Panc1 (cell line): Measurements from ENCODE around the gene FEV.

Experiments
- CTCF ChIP-seq: fragments of 450-650 bp; IDR thresholded peaks from 2 replicates; pipeline ENCODE4 v1.5.1; 2017; ENCODE audit warnings: mild to moderate bottlenecking
- POLR2AphosphoS5 ChIP-seq: IDR thresholded peaks from 2 replicates; pipeline ENCODE4 v1.6.1; 2012; ENCODE audit warnings: mild to moderate bottlenecking, low read depth, low read length, moderate library complexity
- TF ChIP-seq, protein P1 (sequence below), 2 experiments: IDR thresholded peaks; 2 replicates each; pipeline ENCODE4 v1.6.1; 2011 to 2012; ENCODE audit warnings: low read depth in 2 of 2, control low read depth in 1 of 2, low read length in 1 of 2, mild to moderate bottlenecking in 1 of 2, moderate library complexity in 1 of 2; ENCODE audit not compliant: insufficient read depth in 1 of 2

DNA sequence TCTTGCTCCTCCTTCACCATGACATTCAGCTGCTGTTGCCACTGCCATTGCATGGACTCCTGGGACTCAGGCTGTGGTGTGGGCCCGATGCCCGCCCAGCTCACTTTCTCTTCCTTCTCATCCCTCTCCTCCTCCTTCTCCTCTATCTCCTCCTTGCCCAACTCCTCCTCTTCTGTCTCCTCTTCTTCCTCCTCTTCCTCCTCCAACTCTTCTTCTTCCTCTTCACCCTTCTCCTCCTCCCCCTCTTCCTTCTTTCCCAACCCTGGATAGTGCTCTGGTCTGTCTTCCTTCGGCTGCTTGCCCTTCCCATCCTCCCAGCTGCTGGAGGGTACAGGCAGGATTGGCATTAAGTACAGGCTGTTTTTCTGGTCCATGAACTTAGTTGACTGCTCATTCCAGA lies 19.0 kb upstream of the FEV start:
- no peak for TF ChIP-seq POLR2AphosphoS5
- no peak for TF ChIP-seq CTCF
- TF ChIP-seq, protein P1, sequence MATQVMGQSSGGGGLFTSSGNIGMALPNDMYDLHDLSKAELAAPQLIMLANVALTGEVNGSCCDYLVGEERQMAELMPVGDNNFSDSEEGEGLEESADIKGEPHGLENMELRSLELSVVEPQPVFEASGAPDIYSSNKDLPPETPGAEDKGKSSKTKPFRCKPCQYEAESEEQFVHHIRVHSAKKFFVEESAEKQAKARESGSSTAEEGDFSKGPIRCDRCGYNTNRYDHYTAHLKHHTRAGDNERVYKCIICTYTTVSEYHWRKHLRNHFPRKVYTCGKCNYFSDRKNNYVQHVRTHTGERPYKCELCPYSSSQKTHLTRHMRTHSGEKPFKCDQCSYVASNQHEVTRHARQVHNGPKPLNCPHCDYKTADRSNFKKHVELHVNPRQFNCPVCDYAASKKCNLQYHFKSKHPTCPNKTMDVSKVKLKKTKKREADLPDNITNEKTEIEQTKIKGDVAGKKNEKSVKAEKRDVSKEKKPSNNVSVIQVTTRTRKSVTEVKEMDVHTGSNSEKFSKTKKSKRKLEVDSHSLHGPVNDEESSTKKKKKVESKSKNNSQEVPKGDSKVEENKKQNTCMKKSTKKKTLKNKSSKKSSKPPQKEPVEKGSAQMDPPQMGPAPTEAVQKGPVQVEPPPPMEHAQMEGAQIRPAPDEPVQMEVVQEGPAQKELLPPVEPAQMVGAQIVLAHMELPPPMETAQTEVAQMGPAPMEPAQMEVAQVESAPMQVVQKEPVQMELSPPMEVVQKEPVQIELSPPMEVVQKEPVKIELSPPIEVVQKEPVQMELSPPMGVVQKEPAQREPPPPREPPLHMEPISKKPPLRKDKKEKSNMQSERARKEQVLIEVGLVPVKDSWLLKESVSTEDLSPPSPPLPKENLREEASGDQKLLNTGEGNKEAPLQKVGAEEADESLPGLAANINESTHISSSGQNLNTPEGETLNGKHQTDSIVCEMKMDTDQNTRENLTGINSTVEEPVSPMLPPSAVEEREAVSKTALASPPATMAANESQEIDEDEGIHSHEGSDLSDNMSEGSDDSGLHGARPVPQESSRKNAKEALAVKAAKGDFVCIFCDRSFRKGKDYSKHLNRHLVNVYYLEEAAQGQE (IDR thresholded peaks at IDR 0.05; ENCODE audit: insufficient read depth in 1 of 2, low read depth in 2 of 2, low read length in 1 of 2), result no peak
